Adrenal gland (tissue), 5 donors: ENCODE measurements around the gene CEPT1.

Source experiments
- POLR2A ChIP-seq, 2 donors: fragments of 450-650 bp; IDR thresholded peaks; one replicate each; pipeline ENCODE4 v1.6.1; 2017; ENCODE audit warnings: antibody characterized with exemption in 2 of 2, mild to moderate bottlenecking in 2 of 2, moderate library complexity in 1 of 2
- TF ChIP-seq, protein P1 (sequence below), 6 experiments: fragments of 450-650 bp in 4 of 6; fragments of 200-600 bp in 2 of 6; sonication (generic) in 1 of 6; IDR thresholded peaks; 1 replicate in 5 of 6; 2 replicates in 1 of 6; pipeline versions ENCODE4 v1.5.1 to v1.8.0; 2016 to 2021; ENCODE audit warnings: antibody characterized with exemption in 6 of 6, mild to moderate bottlenecking in 2 of 6, moderate library complexity in 1 of 6
- donor health status: DM: no; HTN: no; CAD: no.

DNA sequence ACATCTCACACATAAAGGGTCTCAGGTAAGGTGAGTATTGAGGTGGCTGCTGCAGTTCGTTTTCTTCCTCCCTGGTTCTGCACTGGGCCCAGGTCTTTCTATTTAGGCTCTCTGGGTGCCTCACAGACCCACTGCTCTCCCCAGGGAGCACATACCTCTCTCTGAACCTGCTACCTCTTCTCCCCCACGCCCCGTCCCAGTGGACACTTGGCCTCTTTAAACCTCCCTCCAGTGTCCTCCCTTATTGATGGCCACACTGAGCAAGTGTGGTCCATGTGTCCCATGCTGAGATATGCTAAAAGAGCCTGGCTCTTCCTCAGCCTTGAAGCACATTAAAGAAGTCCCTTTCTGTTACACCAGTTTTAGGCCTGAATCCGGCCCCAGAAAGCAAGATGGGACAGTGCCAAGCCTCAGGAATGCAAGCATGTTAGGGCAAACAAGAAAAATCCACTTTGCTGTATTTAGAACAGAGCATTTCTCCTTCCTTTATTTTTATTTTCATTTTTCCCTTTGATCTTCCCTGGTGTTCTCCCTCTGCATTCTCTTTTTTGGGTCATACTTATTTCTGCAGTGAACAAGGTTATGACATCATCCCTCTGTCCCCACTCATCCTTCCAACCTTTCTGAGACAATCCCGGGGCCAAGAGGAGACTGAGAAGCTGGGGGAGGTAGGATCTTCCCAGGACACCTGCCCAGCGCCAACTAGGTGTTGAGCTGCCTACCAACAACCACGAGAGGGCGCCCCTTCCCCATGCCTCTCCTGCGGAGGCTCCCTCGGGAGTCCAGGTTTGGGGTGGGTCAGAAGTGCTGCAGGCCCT, 82.5 kb downstream of the CEPT1 start:
- TF ChIP-seq, protein P1, sequence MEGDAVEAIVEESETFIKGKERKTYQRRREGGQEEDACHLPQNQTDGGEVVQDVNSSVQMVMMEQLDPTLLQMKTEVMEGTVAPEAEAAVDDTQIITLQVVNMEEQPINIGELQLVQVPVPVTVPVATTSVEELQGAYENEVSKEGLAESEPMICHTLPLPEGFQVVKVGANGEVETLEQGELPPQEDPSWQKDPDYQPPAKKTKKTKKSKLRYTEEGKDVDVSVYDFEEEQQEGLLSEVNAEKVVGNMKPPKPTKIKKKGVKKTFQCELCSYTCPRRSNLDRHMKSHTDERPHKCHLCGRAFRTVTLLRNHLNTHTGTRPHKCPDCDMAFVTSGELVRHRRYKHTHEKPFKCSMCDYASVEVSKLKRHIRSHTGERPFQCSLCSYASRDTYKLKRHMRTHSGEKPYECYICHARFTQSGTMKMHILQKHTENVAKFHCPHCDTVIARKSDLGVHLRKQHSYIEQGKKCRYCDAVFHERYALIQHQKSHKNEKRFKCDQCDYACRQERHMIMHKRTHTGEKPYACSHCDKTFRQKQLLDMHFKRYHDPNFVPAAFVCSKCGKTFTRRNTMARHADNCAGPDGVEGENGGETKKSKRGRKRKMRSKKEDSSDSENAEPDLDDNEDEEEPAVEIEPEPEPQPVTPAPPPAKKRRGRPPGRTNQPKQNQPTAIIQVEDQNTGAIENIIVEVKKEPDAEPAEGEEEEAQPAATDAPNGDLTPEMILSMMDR (IDR thresholded peaks at IDR 0.05): peak; percentile 79 to 95 (median 90)
- TF ChIP-seq POLR2A (IDR thresholded peaks at IDR 0.05): no peak
